Measurements from ENCODE around the gene RNPS1. TPM values are rescaled to one million over a fixed set of nuclear protein-coding genes. Genes with fewer than 3 reads are reported as not detected.
"Not testable (repeated sequence)": the region's sequence is repeated elsewhere in the genome, so short reads cannot be mapped to it uniquely, and the experiment has no call there.

RNPS1 gene
- total RNA-seq, 1 donor from 2014 or later: 231 TPM

DNA sequence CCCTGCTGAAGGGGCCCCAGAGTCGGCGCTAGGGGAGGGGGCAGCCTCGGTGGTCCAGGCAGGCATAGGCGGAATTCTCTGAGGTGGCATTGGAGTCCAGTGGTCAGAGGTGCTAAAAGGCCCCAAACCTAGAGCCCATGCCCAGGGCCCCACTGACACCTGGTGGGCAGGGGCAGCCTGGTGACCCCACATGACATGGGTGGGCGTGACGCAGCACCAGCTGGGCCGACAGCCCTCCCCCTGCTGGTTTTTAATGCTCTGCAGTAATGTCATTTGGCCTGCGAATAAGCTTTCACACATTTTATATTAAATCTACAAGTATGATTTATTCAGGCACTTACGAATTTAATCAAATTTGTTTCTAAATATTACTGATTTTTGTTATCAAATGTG, 2.1 kb upstream of the RNPS1 start:
- TF ChIP-seq, protein P1, sequence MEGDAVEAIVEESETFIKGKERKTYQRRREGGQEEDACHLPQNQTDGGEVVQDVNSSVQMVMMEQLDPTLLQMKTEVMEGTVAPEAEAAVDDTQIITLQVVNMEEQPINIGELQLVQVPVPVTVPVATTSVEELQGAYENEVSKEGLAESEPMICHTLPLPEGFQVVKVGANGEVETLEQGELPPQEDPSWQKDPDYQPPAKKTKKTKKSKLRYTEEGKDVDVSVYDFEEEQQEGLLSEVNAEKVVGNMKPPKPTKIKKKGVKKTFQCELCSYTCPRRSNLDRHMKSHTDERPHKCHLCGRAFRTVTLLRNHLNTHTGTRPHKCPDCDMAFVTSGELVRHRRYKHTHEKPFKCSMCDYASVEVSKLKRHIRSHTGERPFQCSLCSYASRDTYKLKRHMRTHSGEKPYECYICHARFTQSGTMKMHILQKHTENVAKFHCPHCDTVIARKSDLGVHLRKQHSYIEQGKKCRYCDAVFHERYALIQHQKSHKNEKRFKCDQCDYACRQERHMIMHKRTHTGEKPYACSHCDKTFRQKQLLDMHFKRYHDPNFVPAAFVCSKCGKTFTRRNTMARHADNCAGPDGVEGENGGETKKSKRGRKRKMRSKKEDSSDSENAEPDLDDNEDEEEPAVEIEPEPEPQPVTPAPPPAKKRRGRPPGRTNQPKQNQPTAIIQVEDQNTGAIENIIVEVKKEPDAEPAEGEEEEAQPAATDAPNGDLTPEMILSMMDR (conservative IDR thresholded peaks at IDR 0.05; ENCODE audit: low read depth, low read length): no peak
- DNase-seq (ENCODE audit: low read depth): no peak
- no peak overlapping the region for H3K4me3 ChIP-seq (ENCODE audit: low read depth, low read length)

DNA sequence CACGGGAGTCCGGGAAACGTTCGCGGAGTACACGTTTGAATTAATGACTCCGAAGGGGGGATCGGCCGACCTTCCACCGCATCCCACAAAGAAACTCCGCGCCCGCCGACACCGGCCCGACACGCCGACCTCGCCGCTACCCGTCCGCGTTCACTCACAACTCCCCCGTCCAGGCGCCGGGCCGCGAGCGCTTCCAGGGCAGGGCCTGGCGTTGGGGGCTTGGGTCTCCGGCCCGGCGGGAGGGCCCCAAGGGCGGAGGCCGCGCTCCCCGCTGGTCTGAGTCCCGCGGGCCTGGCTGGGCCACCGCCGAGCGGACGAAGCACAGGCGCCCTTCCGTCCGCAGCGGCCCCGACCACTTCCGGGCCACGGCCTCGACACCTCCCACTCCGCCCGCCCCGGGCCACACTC, 417 bp downstream of the RNPS1 start:
- H3K4me3 ChIP-seq (ENCODE audit: low read depth, low read length): peak overlapping the region; percentile 91
- DNase-seq (ENCODE audit: low read depth): not testable (repeated sequence)

DNA sequence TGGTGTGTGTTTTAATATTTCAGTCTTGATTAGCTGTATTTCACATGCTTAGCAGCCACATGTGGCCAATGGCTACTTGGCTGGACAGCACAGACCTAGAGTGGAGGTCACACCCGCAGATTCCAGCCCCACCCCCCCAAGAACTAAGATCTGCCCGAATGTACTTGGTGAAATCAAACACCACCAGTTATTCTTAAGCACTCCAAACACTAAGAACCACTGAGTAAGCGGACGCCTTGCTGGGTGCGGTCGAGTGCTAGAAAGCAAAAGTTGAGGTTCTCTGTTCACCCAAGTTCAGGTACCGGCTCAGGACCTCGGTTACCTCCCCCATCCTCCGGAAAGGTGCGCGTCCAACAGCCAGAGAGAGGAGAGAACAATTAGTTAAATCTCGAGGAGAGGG, 1.0 kb downstream of the RNPS1 start:
- not testable (repeated sequence) for DNase-seq (ENCODE audit: low read depth)

DNA sequence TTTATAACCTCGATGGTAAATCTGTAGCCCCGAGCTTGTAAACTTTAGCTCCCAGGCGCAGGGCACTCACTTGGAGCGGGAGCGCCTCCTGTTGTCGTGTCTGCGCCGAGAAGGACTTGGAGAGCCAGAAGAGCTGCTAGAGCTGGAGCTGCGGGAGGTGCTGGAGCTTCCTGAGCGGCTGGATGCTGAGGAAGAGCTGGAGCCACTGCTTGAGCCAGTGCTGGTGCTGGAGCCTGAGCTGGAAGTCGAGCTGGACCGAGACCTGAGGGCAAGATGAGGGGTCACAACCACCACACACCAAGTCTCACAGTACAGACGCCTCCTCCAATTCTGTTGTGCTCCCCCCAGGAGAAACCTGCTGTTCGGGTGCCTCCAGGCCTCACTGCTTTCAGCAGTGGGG, 4.9 kb downstream of the RNPS1 start:
- not testable (repeated sequence) for H3K4me3 ChIP-seq (ENCODE audit: low read depth, low read length); DNase-seq (ENCODE audit: low read depth)
- TF ChIP-seq, protein P1 (conservative IDR thresholded peaks at IDR 0.05; ENCODE audit: low read depth, low read length): peak; percentile 5

More for the DNA sequence above, 1.0 kb downstream of the RNPS1 start:
- H3K4me3 ChIP-seq (ENCODE audit: low read depth, low read length): peak overlapping the region; percentile 91

DNA sequence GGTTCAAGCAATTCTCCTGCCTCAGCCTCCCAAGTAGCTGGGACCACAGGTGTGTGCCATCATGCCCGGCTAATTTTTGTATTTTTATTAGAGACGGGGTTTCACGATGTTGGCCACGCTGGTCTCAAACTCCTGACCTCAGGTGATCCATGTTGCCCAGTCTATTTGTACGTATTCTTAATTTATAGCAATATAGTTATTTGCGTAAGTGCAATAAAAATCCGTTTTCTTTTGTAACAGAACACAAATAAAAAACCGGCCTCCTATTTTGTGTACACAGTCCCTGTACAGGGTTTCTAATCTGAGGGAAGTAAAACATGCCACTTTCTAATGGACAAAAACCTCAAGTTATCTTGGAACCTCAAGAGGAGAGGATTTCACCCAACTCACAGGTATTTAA, 7.7 kb downstream of the RNPS1 start:
- H3K4me3 ChIP-seq (ENCODE audit: low read depth, low read length): no peak overlapping the region
- DNase-seq (ENCODE audit: low read depth): no peak
- TF ChIP-seq, protein P1 (conservative IDR thresholded peaks at IDR 0.05; ENCODE audit: low read depth, low read length): no peak

DNA sequence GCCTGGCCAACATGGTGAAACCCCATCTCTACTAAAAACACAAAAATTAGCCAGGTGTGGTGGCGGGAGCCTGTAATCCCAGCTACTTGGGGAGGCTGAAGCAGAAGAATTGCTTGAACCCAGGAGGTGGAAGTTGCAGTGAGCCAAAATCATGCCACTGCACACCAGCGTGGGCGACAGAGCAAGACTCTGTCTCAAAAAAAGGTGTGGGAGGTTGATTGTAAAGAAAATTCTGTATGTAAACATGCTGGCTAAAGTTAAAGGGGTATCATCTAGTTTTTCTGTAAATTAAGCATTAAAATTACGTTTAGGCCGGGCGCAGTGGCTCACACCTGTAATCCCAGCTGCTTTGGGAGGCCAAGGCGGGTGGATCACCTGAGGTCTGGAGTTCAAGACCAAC, 9.4 kb downstream of the RNPS1 start:
- DNase-seq (ENCODE audit: low read depth): not testable (repeated sequence)

DNA sequence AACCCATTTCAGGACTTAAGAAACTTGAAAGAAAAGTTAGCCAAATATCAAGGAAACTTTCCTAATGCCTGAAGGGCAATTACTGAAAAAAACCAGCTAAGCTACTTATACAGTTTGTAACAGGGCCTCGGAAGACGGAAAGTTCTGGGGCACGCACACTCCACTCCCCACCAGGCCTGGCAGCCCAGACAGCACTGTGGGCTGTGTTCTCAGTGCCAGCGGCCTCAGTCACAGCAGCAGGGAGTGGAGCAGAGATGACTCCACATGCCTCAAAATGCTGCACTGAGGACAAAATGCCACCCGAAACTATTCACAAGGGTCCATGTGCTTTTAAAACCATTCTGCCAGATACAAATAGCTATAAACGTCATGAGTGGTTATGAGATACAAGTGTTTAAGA, 10.2 kb downstream of the RNPS1 start:
- DNase-seq (ENCODE audit: low read depth): no peak
- no peak overlapping the region for H3K4me3 ChIP-seq (ENCODE audit: low read depth, low read length)

More for the DNA sequence above, 9.4 kb downstream of the RNPS1 start:
- H3K4me3 ChIP-seq (ENCODE audit: low read depth, low read length): not testable (repeated sequence)

DNA sequence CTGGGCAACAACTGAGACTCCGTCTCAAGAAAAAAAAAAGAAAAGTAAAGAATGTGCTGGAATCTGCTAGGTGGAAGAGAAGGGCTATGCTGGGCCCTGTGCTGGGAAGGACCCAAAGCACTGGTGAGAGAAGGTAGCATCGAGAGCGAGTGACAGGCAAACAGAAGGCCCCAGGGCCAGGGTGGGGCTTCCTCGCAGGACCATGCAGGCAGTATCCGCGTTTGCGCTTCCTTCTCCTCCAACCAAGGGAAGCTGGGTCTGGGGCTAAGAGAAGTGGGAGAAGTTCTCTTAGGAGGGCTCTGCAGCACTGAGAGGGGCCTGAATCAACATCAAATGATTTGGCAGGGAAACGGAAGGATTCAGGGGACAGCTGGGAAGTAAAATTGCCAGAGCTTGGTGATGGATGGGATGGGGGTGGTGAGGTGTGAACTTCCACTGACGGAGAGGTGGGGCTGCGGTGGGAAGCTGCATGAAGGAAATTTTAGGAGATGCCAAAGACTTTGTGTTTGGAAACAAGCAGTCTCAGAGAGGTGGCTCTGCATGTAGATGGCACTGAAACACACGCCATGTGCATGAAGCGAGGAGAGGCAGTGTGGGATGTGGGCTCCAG, 11.3 kb downstream of the RNPS1 start:
- DNase-seq (ENCODE audit: low read depth): no peak
- no peak overlapping the region for H3K4me3 ChIP-seq (ENCODE audit: low read depth, low read length)
- TF ChIP-seq, protein P1 (conservative IDR thresholded peaks at IDR 0.05; ENCODE audit: low read depth, low read length): no peak

More for the DNA sequence above, 10.2 kb downstream of the RNPS1 start:
- TF ChIP-seq, protein P1 (conservative IDR thresholded peaks at IDR 0.05; ENCODE audit: low read depth, low read length): no peak

DNA sequence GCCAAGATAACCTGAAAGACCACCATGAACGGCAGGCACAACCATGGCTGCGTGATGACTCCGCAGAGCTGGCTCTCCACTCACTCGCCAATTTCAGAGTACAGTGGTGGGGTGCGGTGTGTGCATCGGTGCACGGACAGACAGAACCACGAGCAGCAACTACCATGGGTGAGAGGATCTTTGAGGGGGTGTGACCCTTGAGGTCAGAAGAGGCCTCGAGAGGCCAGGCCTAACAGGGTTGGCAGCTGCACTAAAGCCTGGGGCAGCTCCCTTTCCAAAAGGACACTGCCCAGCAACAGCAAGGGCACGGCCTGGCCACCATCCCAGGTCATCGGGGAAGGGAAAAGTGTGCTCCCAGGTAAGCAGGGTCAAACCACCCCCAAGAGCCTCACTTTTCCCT, 14.6 kb downstream of the RNPS1 start:
- TF ChIP-seq, protein P1 (conservative IDR thresholded peaks at IDR 0.05; ENCODE audit: low read depth, low read length): no peak
- H3K4me3 ChIP-seq (ENCODE audit: low read depth, low read length): no peak overlapping the region
- no peak for DNase-seq (ENCODE audit: low read depth)

Data from epithelial cell of proximal tubule (primary cell).